HCT116 (cell line): ENCODE measurements around the gene CPT1B. TPM values are rescaled to one million over a fixed set of nuclear protein-coding genes. Genes with fewer than 3 reads are reported as not detected.

ENCODE experiments used
- ATAC-seq: fragments of 200-7000 bp; cut with Tn5 transposase; 2 replicates; pipeline ENCODE4 v1.9.1; 2020; ENCODE audit warnings: mild to moderate bottlenecking, moderate library complexity
- BruUV-seq: library from RNA; stranded (reverse); fragments of 400-500 nt; replicated peaks from 2 replicates; lab custom pipeline; 2021; lab: Mats Ljungman, UMichigan
- CTCF ChIA-PET: fragments of 300-600 bp; sonication (Branson Sonifier 250); formaldehyde crosslinking; loops from one replicate; lab custom pipeline; 2021; ENCODE audit warnings: antibody characterized with exemption; lab: Charles Lee
- POLR2A ChIA-PET: fragments of 300-600, 350-600 bp; sonication (Branson Sonifier 250); formaldehyde crosslinking; loops from one replicate; lab custom pipeline; 2021; ENCODE audit warnings: antibody characterized with exemption; lab: Charles Lee
- RAD21 ChIA-PET, 2 experiments: fragments of 300-600 bp; sonication (Branson Sonifier 250); formaldehyde crosslinking; loops; one replicate each; lab custom pipeline; 2023; ENCODE audit warnings: low total read pairs in 2 of 2; ENCODE audit not compliant: uncharacterized antibody in 2 of 2, unreplicated experiment in 2 of 2, low non-redundant PET in 1 of 2; lab: Charles Lee
- DNase-seq: peaks from one replicate; pipeline ENCODE4 v3.0.0-alpha.2; 2010; ENCODE audit warnings: low read depth, low spot score
- H2AFZ ChIP-seq: fragments of 200-600 bp; shearing (Covaris generic), sonication (generic); 2 replicates; pipeline ENCODE4 v1.6.1; 2017; ENCODE audit warnings: low read depth, mixed run types, mixed read lengths, antibody characterized with exemption, low read length; ENCODE audit not compliant: poor library complexity, severe bottlenecking
- H3K27ac ChIP-seq: 2 replicates; pipeline ENCODE4 v1.5.1; 2012; ENCODE audit warnings: low read depth, low read length
- H3K27me3 ChIP-seq: fragments of 200-600 bp; sonication (generic); 2 replicates; pipeline ENCODE4 v1.6.1; 2016; ENCODE audit warnings: mixed run types, low read length, mixed read lengths; ENCODE audit not compliant: insufficient read depth
- H3K36me3 ChIP-seq, 2 experiments: fragments of 200-500 bp in 1 of 2; fragments of 200-600 bp in 1 of 2; sonication (Bioruptor generic) in 1 of 2; sonication (generic) in 1 of 2; 2 replicates each; pipeline versions ENCODE4 v1.5.1 to v1.6.1; 2014 to 2016; ENCODE audit warnings: low read length in 2 of 2, inconsistent platforms in 1 of 2, mixed read lengths in 1 of 2, mixed run types in 1 of 2; ENCODE audit not compliant: insufficient read depth in 2 of 2, control insufficient read depth in 1 of 2
- H3K4me1 ChIP-seq, 2 experiments: fragments of 200-600 bp in 1 of 2; sonication (generic) in 1 of 2; 2 replicates each; pipeline versions ENCODE4 v1.5.1 to v1.6.1; 2012 to 2017; ENCODE audit warnings: low read length in 2 of 2, inconsistent platforms in 1 of 2, mild to moderate bottlenecking in 1 of 2, mixed read lengths in 1 of 2, mixed run types in 1 of 2, moderate library complexity in 1 of 2; ENCODE audit not compliant: insufficient read depth in 2 of 2, control insufficient read depth in 1 of 2
- H3K4me2 ChIP-seq: fragments of 200-600 bp; sonication (generic); 2 replicates; pipeline ENCODE4 v1.6.1; 2017; ENCODE audit warnings: mixed run types, low read length, mixed read lengths
- H3K4me3 ChIP-seq, 2 experiments: fragments of 200-600 bp in 1 of 2; sonication (generic) in 1 of 2; replicated peaks in 1 of 2; 2 replicates each; pipeline ENCODE4 v1.5.1; 2011 to 2016; ENCODE audit warnings: low read length in 2 of 2, control low read depth in 1 of 2, low read depth in 1 of 2, mild to moderate bottlenecking in 1 of 2, mixed read lengths in 1 of 2, mixed run types in 1 of 2
- H3K79me2 ChIP-seq: fragments of 200-600 bp; sonication (generic); 2 replicates; pipeline ENCODE4 v1.6.1; 2017; ENCODE audit warnings: mild to moderate bottlenecking, mixed run types, low read length, moderate library complexity, mixed read lengths; ENCODE audit not compliant: insufficient read depth
- H3K9ac ChIP-seq: fragments of 200-600 bp; sonication (generic); 2 replicates; pipeline ENCODE4 v1.6.1; 2016; ENCODE audit warnings: low read length, mixed read lengths
- H3K9me2 ChIP-seq: fragments of 200-600 bp; sonication (generic), shearing (Covaris generic); 2 replicates; pipeline ENCODE4 v1.6.1; 2017; ENCODE audit warnings: mixed run types, mild to moderate bottlenecking, moderate library complexity; ENCODE audit not compliant: insufficient read depth
- H3K9me3 ChIP-seq, 2 experiments: fragments of 200-500 bp in 1 of 2; fragments of 200-600 bp in 1 of 2; sonication (Bioruptor generic) in 1 of 2; sonication (generic) in 1 of 2; 2 replicates each; pipeline ENCODE4 v1.6.1; 2014 to 2017; ENCODE audit warnings: low read length in 2 of 2, mixed read lengths in 2 of 2, inconsistent platforms in 1 of 2, low read depth in 1 of 2, mild to moderate bottlenecking in 1 of 2, mixed run types in 1 of 2, moderate library complexity in 1 of 2; ENCODE audit not compliant: control insufficient read depth in 1 of 2, insufficient read depth in 1 of 2
- H4K20me1 ChIP-seq: fragments of 200-600 bp; sonication (generic), shearing (Covaris generic); 2 replicates; pipeline ENCODE4 v1.6.1; 2017; ENCODE audit warnings: mixed run types, mild to moderate bottlenecking, moderate library complexity; ENCODE audit not compliant: insufficient read depth
- CTCF ChIP-seq, 3 experiments: fragments of 200-600 bp in 1 of 3; sonication (generic) in 1 of 3; IDR thresholded peaks in 2 of 3; conservative IDR thresholded peaks in 1 of 3; 2 replicates each; pipeline ENCODE4 v1.5.1; 2012 to 2017; ENCODE audit warnings: low read depth in 2 of 3, low read length in 2 of 3, antibody characterized with exemption in 1 of 3, borderline replicate concordance in 1 of 3, control low read depth in 1 of 3, mild to moderate bottlenecking in 1 of 3, mixed read lengths in 1 of 3, mixed run types in 1 of 3, moderate library complexity in 1 of 3; ENCODE audit not compliant: insufficient read depth in 1 of 3
- EGR1 ChIP-seq: IDR thresholded peaks from 2 replicates; pipeline ENCODE4 v1.6.1; 2012; ENCODE audit warnings: low read depth
- EZH2 ChIP-seq: fragments of 200-600 bp; sonication (generic); IDR thresholded peaks from 2 replicates; pipeline ENCODE4 v1.6.1; 2017; ENCODE audit warnings: antibody characterized with exemption, mixed run types
- FOSL1 ChIP-seq: IDR thresholded peaks from 2 replicates; pipeline ENCODE4 v1.6.1; 2012; ENCODE audit warnings: low read depth
- POLR2A ChIP-seq: IDR thresholded peaks from 2 replicates; pipeline ENCODE4 v1.7.0; 2011; ENCODE audit warnings: borderline replicate concordance; ENCODE audit not compliant: insufficient read depth, insufficient read length; ENCODE audit errors: extremely low read depth
- POLR2AphosphoS5 ChIP-seq: IDR thresholded peaks from 2 replicates; pipeline ENCODE4 v1.6.1; 2011; ENCODE audit warnings: mild to moderate bottlenecking, low read depth, low read length, moderate library complexity
- SP1 ChIP-seq: IDR thresholded peaks from 2 replicates; pipeline ENCODE4 v1.6.1; 2012; ENCODE audit warnings: low read depth
- YY1 ChIP-seq: IDR thresholded peaks from 2 replicates; pipeline ENCODE4 v1.6.1; 2011; ENCODE audit warnings: low read length, low read depth, moderate library complexity, mild to moderate bottlenecking; ENCODE audit not compliant: insufficient replicate concordance; ENCODE audit errors: extremely low read depth
- intact Hi-C: fragments of 100-400 bp; cut with micrococcal nuclease; formaldehyde crosslinking; loops from 2 replicates; pipeline ENCODE4 v1.10.0; 2022
- total RNA-seq: library from RNA; stranded (reverse); gene quantifications from one replicate; pipeline ENCODE4 v1.2.1, GENCODE V29; 2021; ENCODE audit not compliant: unreplicated experiment

Gene CPT1B
- total RNA-seq, 1 experiment from 2014 or later: 35.1 TPM

GRCh38 chr22:50524676-50525103 lies 53.5 kb downstream of the CPT1B start:
- Histone ChIP-seq H3K4me1 (peaks cover 13 to 55% of the 10 kb centered on the region in 2 experiments; a peak in 3 of 4 replicates), H3K27ac (peak overlapping the region; percentile 100), H3K4me2 (peak overlapping the region; percentile 99), H3K27me3 (no peaks in the 10 kb centered on the region), H3K9ac (peak overlapping the region; percentile 93), H2AFZ (no peak overlapping the region), H3K79me2 (peaks cover 30% of the 10 kb centered on the region), H3K9me3 (no peaks in the 10 kb centered on the region), H3K9me2 (no peaks in the 10 kb centered on the region)
- POLR2A ChIA-PET: interaction anchor here (1.0 to 1.6 kb wide), 3 partner anchors 9 to 16 kb away, joined by 3 to 20 read pairs (median 4); partner anchors contain the start of genes LMF2 and NCAPH2
- RAD21 ChIA-PET: interaction anchor here (1.6 to 2.2 kb wide), 2 partner anchors 17 to 38 kb away, joined by 5 to 8 read pairs; partner anchors contain the start of genes LMF2 (in 1 of the 2), NCAPH2 (in 1 of the 2) and SYCE3 (in 1 of the 2)
- no peak; the same call in 1 of the 2 replicates for ATAC-seq
- BruUV-seq: no TSS peak
- TF ChIP-seq CTCF (IDR thresholded peaks at IDR 0.05 in 2 of 3, conservative IDR thresholded peaks at IDR 0.05 in 1 of 3; ENCODE audit: borderline replicate concordance in 1 of 3, insufficient read depth in 1 of 3, low read depth in 2 of 3, low read length in 2 of 3): no peak
- TF ChIP-seq FOSL1: no peak
- no peak for TF ChIP-seq EZH2
- no peak for TF ChIP-seq SP1
- no peak for TF ChIP-seq YY1
- no peak for TF ChIP-seq POLR2A
- TF ChIP-seq POLR2AphosphoS5: no peak
- TF ChIP-seq EGR1: no peak
- TF ChIP-seq, all 23 proteins: peak for 0
- Histone ChIP-seq H3K36me3 (peaks cover 0 to 11% of the 10 kb centered on the region in 2 experiments; a peak in 2 of 4 replicates), H4K20me1 (no peaks in the 10 kb centered on the region), H3K4me3 (peak overlapping the region; percentile 78 to 85)
- no peak for DNase-seq
- CTCF ChIA-PET: interaction anchor here (1.5 to 1.7 kb wide), 3 partner anchors 27 to 273 kb away, joined by 6 to 11 read pairs (median 6); partner anchors contain the start of gene HDAC10
- intact Hi-C loops: loop anchor here (1.0 kb wide), 1 partner anchor 16 kb away; the partner anchor contains the start of gene NCAPH2
